Neural crest cell (in vitro differentiated cells): ENCODE measurements around the gene RXRA. TPM values are rescaled to one million over a fixed set of nuclear protein-coding genes. Genes with fewer than 3 reads are reported as not detected.
A peak's percentile ranks its signal among the peaks of the same experiment; 100 is the strongest.

ENCODE experiments used
- DNase-seq: peaks from one replicate; pipeline ENCODE4 v3.0.0; 2021; ENCODE audit warnings: low read depth, mixed read lengths, low spot score
- H3K27ac Mint-ChIP-seq: one replicate; pipeline ENCODE4 v1.8.0; 2021; ENCODE audit warnings: mild to moderate bottlenecking, mixed read lengths; ENCODE audit not compliant: unreplicated experiment
- H3K27me3 Mint-ChIP-seq: 2 replicates; pipeline ENCODE4 v1.8.0; 2021; ENCODE audit warnings: low read depth, mild to moderate bottlenecking, mixed read lengths
- H3K36me3 Mint-ChIP-seq: 2 replicates; pipeline ENCODE4 v1.8.0; 2021; ENCODE audit warnings: low read depth, mild to moderate bottlenecking, mixed read lengths
- H3K4me1 Mint-ChIP-seq: 2 replicates; pipeline ENCODE4 v1.8.0; 2021; ENCODE audit warnings: mixed read lengths
- H3K4me3 Mint-ChIP-seq: one replicate; pipeline ENCODE4 v1.8.0; 2021; ENCODE audit warnings: mild to moderate bottlenecking, mixed read lengths
- H3K9me3 Mint-ChIP-seq: 2 replicates; pipeline ENCODE4 v1.8.0; 2021; ENCODE audit warnings: mixed read lengths
- CTCF ChIP-seq: fragments of 200-600 bp; sonication (generic); conservative IDR thresholded peaks from 2 replicates; pipeline ENCODE4 v1.5.0; 2021; ENCODE audit warnings: antibody characterized with exemption, mild to moderate bottlenecking
- total RNA-seq: library from RNA; stranded (reverse); gene quantifications from 2 replicates; pipeline ENCODE4 v1.2.1, GENCODE V29; 2021

Gene RXRA
- total RNA-seq, 1 donor from 2014 or later: 41.2 TPM

- Mint-ChIP-seq H3K27ac (peak overlapping the region; percentile 75), H3K9me3 (no peaks in the 10 kb centered on the region), H3K27me3 (no peaks in the 10 kb centered on the region), H3K4me3 (no peak overlapping the region), H3K4me1 (peaks cover 4% of the 10 kb centered on the region), H3K36me3 (no peaks in the 10 kb centered on the region)
- no peak for DNase-seq
- no peak for TF ChIP-seq CTCF
Observed at GRCh38 chr9:134361426-134361825, 35.2 kb downstream of the RXRA start.

- Mint-ChIP-seq H3K27ac (peak overlapping the region; percentile 89), H3K4me3 (no peak overlapping the region), H3K36me3 (no peaks in the 10 kb centered on the region), H3K4me1 (peaks cover 4% of the 10 kb centered on the region), H3K27me3 (no peaks in the 10 kb centered on the region), H3K9me3 (no peaks in the 10 kb centered on the region)
- no peak for DNase-seq
- no peak for TF ChIP-seq CTCF
Observed at GRCh38 chr9:134361843-134362414, 35.7 kb downstream of the RXRA start.

- no peak overlapping the region for H3K27ac Mint-ChIP-seq
- TF ChIP-seq CTCF: no peak
Observed at GRCh38 chr9:134363450-134363849, 37.2 kb downstream of the RXRA start.

GRCh38 chr9:134364391-134365114 is 38.3 kb downstream of the RXRA start:
- no peaks in the 10 kb centered on the region for H3K36me3 Mint-ChIP-seq
- H3K4me3 Mint-ChIP-seq: no peak overlapping the region
- H3K27me3 Mint-ChIP-seq: no peaks in the 10 kb centered on the region
- peaks cover 10% of the 10 kb centered on the region for H3K4me1 Mint-ChIP-seq
- no peak overlapping the region for H3K27ac Mint-ChIP-seq
- H3K9me3 Mint-ChIP-seq: no peaks in the 10 kb centered on the region
- no peak for DNase-seq
- TF ChIP-seq CTCF: no peak

More at GRCh38 chr9:134363450-134363849, 37.2 kb downstream of the RXRA start:
- H3K36me3 Mint-ChIP-seq: no peaks in the 10 kb centered on the region
- H3K4me3 Mint-ChIP-seq: no peak overlapping the region
- DNase-seq: no peak
- H3K4me1 Mint-ChIP-seq: peaks cover 7% of the 10 kb centered on the region
- H3K27me3 Mint-ChIP-seq: no peaks in the 10 kb centered on the region
- no peaks in the 10 kb centered on the region for H3K9me3 Mint-ChIP-seq

GRCh38 chr9:134365115-134365596 is 38.9 kb downstream of the RXRA start:
- H3K4me3 Mint-ChIP-seq: no peak overlapping the region
- no peak overlapping the region for H3K27ac Mint-ChIP-seq
- H3K36me3 Mint-ChIP-seq: no peaks in the 10 kb centered on the region
- no peak for TF ChIP-seq CTCF
- no peaks in the 10 kb centered on the region for H3K9me3 Mint-ChIP-seq
- H3K4me1 Mint-ChIP-seq: peaks cover 10% of the 10 kb centered on the region
- no peak for DNase-seq
- no peaks in the 10 kb centered on the region for H3K27me3 Mint-ChIP-seq
